Epithelial cell of esophagus (primary cell): ENCODE measurements around the gene FHIT.
A peak's percentile ranks its signal among the peaks of the same experiment; 100 is the strongest.

Experiments used
- DNase-seq: peaks from one replicate; pipeline ENCODE4 v3.0.0; 2010; ENCODE audit warnings: low read depth
- H3K4me3 ChIP-seq: 2 replicates; pipeline ENCODE4 v1.5.1; 2011; ENCODE audit warnings: mild to moderate bottlenecking, low read length, control low read depth
- TF ChIP-seq, protein P1 (sequence below): IDR thresholded peaks from 2 replicates; pipeline ENCODE4 v1.5.1; 2011; ENCODE audit warnings: low read depth, mild to moderate bottlenecking, low read length, control low read depth, inconsistent platforms; ENCODE audit not compliant: insufficient read depth; ENCODE audit errors: missing control alignments

Gene FHIT

DNA sequence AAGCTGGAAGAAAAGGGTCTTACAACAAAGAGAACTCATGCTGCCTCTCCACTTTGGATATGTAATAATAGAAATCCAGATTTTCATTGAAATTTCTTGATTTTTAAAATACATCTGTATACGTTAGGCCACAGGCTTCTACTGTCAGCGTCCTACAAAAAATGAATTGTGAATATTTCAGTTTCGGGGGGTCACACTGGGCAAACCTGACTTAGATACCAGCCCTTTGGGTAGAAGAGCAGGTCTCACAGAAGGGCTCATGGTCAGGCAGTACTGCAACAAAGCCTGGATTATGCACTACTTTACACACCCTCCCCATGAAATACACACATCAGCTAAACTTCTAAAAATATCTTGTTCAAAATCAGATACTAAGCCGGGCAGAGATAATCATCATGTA is 294.5 kb downstream of the FHIT start:
- DNase-seq, result no peak
- TF ChIP-seq, protein P1, sequence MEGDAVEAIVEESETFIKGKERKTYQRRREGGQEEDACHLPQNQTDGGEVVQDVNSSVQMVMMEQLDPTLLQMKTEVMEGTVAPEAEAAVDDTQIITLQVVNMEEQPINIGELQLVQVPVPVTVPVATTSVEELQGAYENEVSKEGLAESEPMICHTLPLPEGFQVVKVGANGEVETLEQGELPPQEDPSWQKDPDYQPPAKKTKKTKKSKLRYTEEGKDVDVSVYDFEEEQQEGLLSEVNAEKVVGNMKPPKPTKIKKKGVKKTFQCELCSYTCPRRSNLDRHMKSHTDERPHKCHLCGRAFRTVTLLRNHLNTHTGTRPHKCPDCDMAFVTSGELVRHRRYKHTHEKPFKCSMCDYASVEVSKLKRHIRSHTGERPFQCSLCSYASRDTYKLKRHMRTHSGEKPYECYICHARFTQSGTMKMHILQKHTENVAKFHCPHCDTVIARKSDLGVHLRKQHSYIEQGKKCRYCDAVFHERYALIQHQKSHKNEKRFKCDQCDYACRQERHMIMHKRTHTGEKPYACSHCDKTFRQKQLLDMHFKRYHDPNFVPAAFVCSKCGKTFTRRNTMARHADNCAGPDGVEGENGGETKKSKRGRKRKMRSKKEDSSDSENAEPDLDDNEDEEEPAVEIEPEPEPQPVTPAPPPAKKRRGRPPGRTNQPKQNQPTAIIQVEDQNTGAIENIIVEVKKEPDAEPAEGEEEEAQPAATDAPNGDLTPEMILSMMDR, result no peak

DNA sequence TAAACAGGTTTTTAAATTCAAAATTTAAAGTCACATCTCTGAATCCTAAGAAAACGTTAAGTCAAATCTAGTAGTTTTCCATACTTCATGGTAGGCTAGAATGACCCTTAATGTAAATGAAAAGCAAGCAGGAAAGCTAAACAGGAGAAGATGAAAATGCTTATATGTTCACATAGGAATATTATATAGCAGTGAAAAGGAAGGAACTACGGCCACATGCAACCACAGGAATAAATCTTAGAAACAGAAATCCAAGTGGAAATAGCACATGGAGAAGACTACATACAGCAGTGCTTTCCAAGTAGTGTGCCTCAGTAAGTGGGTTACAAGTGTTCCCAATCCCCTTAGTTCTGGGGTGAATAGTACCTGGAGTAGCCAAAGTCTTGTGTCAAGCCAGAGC is 296.2 kb downstream of the FHIT start:
- DNase-seq, result no peak
- TF ChIP-seq, protein P1, result no peak
- H3K4me3 ChIP-seq, result no peak overlapping the region

More for the DNA sequence above, 294.5 kb downstream of the FHIT start:
- no peak overlapping the region for H3K4me3 ChIP-seq

DNA sequence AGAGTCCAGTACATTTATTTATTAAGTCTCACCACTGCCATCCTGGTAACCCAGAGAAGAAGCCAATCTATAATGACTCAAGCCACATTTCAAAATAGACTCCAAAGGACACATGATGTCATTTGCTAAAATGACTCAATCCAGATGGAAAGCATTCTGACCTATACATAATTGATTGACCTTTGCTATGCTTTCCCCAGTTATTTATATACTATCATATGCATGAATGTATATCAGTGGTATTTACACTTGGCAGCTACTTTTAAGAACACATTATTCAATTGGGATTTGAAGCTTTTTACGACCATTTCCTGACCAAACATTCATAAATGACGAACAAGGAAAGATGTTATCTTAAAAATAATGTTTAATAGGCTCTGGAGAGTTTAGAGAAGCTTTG is 297.2 kb downstream of the FHIT start:
- DNase-seq, result peak; percentile 29
- H3K4me3 ChIP-seq, result no peak overlapping the region
- TF ChIP-seq, protein P1, result no peak

DNA sequence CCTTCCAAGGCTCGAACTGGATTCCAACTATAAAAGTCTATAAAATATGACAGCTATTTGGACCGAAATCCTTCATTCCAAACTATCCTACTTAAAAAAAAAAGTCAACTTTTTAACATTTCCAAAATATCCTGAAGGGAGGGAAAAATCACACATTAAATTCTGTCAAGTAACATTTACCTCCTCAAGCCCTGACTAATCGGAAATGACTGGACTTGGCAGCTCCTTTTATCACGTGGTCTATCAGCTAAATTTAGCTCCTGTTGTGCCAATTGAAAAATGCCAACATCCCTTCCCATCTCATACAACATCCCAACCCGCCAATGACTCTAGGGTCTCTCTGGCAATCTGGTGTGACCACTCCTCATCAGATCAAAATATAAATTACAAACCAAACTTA is 297.9 kb downstream of the FHIT start:
- peak; percentile 68 for DNase-seq
- TF ChIP-seq, protein P1, result no peak
- no peak overlapping the region for H3K4me3 ChIP-seq

DNA sequence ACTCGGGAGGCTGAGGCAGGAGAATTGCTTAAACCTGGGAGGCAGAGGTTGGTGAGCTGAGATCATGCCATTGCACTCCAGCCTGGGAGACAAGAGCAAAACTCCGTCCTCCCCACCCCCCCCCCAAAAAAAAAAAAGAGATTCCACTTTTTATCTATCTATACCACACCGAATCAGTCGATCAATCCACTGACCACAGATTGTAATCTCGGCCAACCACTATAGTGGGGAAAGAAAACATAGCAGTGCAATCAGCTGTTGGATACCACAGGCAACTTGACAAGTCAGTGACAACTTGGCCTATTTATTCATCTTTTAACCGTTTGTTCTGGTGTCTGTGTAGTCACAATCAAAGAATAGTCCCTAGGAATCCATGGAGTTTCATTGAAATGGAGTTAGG is 299.2 kb downstream of the FHIT start:
- DNase-seq, result no peak
- TF ChIP-seq, protein P1, result no peak
- no peak overlapping the region for H3K4me3 ChIP-seq

DNA sequence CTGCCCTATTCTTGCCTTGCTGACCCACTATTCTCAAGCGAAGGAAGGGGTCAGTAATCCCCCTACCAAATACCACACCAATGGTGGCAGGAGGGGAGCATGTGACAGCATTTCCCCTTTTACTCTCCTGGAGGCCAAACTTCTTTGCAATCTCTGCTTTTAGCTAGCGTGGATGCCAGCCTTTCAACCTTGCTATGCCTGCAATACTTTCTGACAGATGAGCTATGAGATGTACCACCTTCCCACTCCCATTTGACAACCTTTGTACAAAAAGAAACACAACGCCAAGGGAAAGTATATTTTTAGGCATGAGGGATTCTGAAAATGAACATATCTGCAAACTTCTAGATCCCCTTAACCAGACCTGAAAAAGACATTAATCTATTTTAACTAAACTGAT is 302.1 kb downstream of the FHIT start:
- TF ChIP-seq, protein P1, result no peak
- H3K4me3 ChIP-seq, result no peak overlapping the region
- DNase-seq, result no peak

DNA sequence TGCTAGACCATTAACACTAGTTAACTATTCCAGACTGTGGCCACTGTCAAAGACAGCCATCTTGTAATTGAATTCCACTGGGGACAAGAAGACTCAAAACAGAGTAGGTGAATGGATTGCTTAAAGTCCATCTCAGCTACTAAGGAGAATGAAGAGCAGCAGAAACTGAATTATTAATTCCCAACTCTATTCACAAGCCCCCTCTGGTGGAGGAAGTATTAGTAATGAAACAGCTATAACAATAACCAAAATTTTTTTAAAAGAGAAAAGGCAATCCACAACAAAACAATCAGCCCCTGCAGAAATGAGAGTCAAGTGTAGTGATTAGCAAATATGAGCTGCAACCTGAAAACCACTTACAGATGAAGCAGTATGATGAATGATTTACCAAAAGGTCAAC is 302.8 kb downstream of the FHIT start:
- TF ChIP-seq, protein P1, result peak; percentile 28
- peak; percentile 35 for DNase-seq
- no peak overlapping the region for H3K4me3 ChIP-seq
